ENCODE measurements around the gene SNAI3. TPM values are rescaled to one million over a fixed set of nuclear protein-coding genes. Genes with fewer than 3 reads are reported as not detected.

SNAI3 gene
- total RNA-seq, 4 donors from 2014 or later: 0.23 to 0.95 TPM; not detected in 2

DNA sequence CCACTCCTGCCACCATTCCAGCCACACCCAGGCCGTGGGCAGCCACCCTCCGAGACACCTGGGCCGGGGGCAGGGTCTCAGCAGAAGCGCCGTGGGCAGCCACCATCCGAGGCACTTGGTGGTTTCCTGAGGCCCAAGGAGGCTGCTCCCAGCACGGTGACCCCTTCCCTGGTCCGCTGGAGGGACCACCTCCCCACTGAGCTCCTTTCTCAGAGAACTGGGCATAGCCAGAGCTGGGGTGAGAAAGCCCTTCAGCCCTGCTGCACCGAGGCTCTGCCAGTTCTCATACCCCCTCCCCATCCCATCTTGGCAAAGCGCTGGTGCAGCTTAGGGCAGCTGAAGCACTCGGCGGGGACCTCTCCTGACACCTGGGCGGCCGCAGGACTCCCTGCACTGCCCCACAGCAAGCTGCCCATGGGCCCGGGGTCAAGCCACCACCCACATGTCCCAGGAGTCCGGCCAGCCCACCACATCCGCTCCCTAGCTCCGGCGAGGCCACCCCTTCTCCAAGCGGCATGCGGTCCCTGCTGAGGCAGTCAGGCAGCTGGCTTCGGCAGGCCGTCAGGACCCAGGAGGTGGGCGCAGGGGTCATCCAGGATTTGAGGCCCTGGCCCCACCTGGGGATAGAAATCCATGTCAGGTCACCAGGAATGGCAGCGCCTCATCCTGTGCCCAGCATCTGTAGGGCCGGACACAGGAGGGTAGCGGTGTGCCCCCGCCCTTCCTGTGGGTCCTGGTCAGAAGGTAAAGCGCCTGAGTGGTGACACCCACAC lies 34.1 kb downstream of the SNAI3 start:
- intact Hi-C loops (cut with DNase I): no loop called here
- TF ChIP-seq, protein P1, sequence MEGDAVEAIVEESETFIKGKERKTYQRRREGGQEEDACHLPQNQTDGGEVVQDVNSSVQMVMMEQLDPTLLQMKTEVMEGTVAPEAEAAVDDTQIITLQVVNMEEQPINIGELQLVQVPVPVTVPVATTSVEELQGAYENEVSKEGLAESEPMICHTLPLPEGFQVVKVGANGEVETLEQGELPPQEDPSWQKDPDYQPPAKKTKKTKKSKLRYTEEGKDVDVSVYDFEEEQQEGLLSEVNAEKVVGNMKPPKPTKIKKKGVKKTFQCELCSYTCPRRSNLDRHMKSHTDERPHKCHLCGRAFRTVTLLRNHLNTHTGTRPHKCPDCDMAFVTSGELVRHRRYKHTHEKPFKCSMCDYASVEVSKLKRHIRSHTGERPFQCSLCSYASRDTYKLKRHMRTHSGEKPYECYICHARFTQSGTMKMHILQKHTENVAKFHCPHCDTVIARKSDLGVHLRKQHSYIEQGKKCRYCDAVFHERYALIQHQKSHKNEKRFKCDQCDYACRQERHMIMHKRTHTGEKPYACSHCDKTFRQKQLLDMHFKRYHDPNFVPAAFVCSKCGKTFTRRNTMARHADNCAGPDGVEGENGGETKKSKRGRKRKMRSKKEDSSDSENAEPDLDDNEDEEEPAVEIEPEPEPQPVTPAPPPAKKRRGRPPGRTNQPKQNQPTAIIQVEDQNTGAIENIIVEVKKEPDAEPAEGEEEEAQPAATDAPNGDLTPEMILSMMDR (IDR thresholded peaks at IDR 0.05): no peak
- TF ChIP-seq POLR2A (IDR thresholded peaks at IDR 0.05): no peak
- Histone ChIP-seq H3K27ac (peak overlapping the region; percentile 78 to 91 (median 82)), H3K4me1 (peaks cover 7 to 32% (median 21%) of the 10 kb centered on the region in 3 donors), H3K4me3 (no peak overlapping the region), H3K27me3 (no peaks in the 10 kb centered on the region), H3K36me3 (peaks cover 0 to 56% (median 5%) of the 10 kb centered on the region in 3 donors), H3K9me3 (no peaks in the 10 kb centered on the region)
- WGBS, 2 donors: 73 to 93% methylated on average over 3 to 5 of the region's 29 CpGs
- no peak for DNase-seq

DNA sequence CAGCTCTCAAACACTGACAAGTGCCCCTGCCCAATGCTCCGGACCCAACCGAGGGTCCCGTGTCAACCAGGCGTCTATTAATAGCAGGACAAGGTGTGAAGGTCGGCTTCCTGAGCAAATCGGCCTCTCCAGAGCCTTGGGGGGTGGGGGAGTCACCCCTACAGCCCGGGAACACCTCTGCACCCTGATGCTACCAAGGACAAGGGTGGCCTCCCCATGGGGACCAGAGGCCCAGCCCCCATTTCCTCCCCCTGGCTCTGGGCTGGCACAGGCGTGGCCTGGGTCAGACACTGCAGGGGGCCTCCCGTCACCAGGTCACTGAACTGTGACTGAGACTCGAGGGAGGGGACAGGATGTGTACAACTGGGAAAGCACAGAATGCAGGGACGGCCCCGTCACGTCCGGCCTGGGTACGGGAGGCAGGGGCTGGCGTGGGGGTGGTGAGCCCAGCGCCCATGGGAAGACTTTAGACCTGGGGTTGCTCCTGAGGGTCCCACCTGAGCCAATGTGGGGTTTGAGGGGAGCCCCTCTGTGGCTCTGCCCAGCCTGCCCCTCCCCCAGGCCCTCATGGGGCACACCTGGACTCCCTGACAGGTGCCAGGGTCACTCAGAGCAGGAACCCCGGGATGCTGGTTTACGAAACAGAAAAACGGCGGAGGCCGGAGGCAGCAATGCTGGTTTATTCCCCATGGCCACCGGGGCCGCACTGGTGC lies 34.9 kb downstream of the SNAI3 start:
- intact Hi-C loops (cut with DNase I): no loop called here
- WGBS, 2 donors: 30 to 49% methylated on average over 10 to 15 of the region's 24 CpGs
- no peaks in the 10 kb centered on the region for H3K9me3 ChIP-seq
- H3K4me3 ChIP-seq: peak overlapping the region; percentile 71 to 96 (median 72)
- TF ChIP-seq, protein P1 (IDR thresholded peaks at IDR 0.05): peak in 1 of 6 experiments; percentile 14
- TF ChIP-seq POLR2A (IDR thresholded peaks at IDR 0.05): peak in 1 of 4 donors; percentile 37
- peaks cover 0 to 49% (median 5%) of the 10 kb centered on the region in 3 donors for H3K36me3 ChIP-seq
- H3K4me1 ChIP-seq: peaks cover 7 to 32% (median 21%) of the 10 kb centered on the region in 3 donors
- H3K27ac ChIP-seq: peak overlapping the region; percentile 78 to 91 (median 82)
- DNase-seq: peak; percentile 68
- no peaks in the 10 kb centered on the region for H3K27me3 ChIP-seq

DNA sequence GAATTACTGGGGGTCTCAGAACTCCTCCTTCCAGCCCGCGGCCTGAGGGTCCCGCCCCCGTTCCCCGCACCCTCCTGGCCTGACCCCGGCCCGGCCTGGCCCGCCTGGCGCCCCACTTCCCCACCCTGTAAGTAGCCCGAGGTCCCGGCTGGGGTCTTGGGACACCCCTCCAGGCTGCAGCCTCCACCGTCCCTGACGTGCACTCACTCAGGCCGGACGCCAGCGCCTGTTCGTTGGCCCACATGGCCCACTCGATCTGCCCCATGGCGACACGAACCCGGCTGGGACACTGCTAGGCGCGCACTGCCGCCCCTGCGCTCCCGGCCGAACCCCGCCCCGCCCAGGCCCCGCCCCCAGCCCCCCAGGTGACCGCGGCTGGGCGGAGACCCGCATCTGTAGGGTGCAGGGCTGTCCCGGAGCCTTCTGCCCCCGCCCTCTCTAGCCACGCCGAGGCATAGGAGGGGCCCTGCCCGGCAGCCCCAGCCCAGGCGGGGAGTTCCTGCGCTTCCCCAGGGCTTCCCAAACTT lies 35.5 kb downstream of the SNAI3 start, which contains the start of gene CYBA:
TSS of gene CYBA (minus strand) at position 305 of the 527 bp plus-strand sequence. CDS start at position 265, 40 bp downstream.
- no peaks in the 10 kb centered on the region for H3K27me3 ChIP-seq
- H3K27ac ChIP-seq: peak within 1 kb of the TSS; percentile 78 to 91 (median 82)
- no peaks in the 10 kb centered on the region for H3K9me3 ChIP-seq
- peak in 2 of 4 donors; percentile 48 to 56 for TF ChIP-seq POLR2A (IDR thresholded peaks at IDR 0.05)
- TF ChIP-seq, protein P1 (IDR thresholded peaks at IDR 0.05): no peak
- H3K36me3 ChIP-seq: peaks cover 0 to 49% (median 5%) of the 10 kb centered on the region in 3 donors
- intact Hi-C loops (cut with DNase I): no loop called here
- WGBS, 2 donors: no CpG with 5 or more reads among the region's 41 CpGs
- DNase-seq: no peak
- peak within 1 kb of the TSS; percentile 71 to 96 (median 72) for H3K4me3 ChIP-seq
- peaks cover 7 to 32% (median 21%) of the 10 kb centered on the region in 3 donors for H3K4me1 ChIP-seq

DNA sequence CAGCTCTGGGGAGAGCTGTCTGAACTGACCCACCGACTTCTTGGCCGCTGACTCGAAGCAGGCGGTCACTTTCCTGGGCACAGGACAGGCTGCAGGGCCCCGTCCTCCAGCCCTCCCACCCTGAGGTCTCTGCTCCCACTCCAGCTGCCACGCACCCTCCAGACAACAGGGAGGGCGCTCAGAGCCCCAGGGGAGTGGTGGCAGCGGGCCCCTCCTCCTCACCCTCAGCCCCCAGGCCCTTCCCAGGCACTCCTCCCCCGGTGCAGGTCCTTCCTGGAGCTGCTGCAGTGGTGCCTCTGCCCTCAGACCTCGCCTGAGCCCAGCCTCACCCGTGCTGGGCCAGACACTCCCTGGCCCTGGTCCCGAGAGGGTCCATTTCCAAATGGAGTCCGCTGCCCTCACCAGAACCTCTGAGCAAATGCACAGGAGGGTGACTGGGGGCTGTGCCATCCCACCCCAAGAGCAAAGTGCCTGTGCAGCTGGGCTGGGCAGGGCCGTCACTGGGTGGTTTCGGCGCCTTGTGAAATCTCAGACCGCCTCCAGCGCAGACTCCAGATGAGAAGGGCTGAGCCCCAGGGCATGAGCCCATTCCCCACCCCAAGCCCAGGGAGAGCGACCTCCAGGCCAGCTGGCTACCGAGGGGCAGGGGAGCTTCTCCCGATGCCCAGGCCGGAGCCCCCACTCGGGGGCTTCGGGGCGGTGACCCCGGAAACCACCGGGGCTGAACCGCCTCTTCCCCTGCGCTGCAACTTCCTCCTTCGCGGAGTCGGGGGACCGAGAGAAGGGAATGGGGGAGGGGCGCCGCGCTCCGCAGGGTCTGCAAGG lies 36.2 kb downstream of the SNAI3 start:
- intact Hi-C loops (cut with DNase I): no loop called here
- H3K4me1 ChIP-seq: peaks cover 7 to 32% (median 21%) of the 10 kb centered on the region in 3 donors
- peaks cover 0 to 47% (median 5%) of the 10 kb centered on the region in 3 donors for H3K36me3 ChIP-seq
- H3K27me3 ChIP-seq: no peaks in the 10 kb centered on the region
- peak overlapping the region; percentile 78 to 91 (median 82) for H3K27ac ChIP-seq
- H3K9me3 ChIP-seq: no peaks in the 10 kb centered on the region
- no peak for DNase-seq
- 41 to 68% methylated on average over 5 to 10 of the region's 37 CpGs for WGBS, 2 donors
- H3K4me3 ChIP-seq: peak overlapping the region; percentile 71 to 96 (median 72)
- no peak for TF ChIP-seq POLR2A (IDR thresholded peaks at IDR 0.05)
- TF ChIP-seq, protein P1 (IDR thresholded peaks at IDR 0.05): peak in 1 of 6 experiments; percentile 5

All from esophagus squamous epithelium (tissue), 5 donors.